Measurements from ENCODE around the gene MTUS2. TPM values are rescaled to one million over a fixed set of nuclear protein-coding genes. Genes with fewer than 3 reads are reported as not detected.

The MTUS2 gene
- total RNA-seq, 1 experiment from 2014 or later: 0.11 TPM

DNA sequence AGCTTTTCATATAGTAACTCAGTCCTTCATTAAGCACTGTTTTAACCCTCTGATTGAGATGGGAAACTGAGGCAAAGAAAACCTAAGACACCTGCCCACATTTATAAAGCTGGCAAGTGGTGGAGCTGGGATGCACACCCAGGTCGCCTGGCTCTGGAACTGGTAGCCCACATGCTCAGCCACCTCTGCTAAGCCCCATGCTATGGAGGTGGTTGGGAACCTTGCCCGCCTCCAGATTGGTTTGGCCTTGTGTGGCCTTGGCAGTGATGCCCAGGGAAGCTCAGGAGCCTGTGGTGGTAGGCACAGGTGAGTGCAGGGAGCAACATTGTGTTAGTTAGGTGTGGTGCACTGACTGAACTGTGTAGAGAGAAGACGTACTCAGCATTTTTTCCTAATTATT lies 370.2 kb downstream of the MTUS2 start:
- Histone ChIP-seq H3K9me3 (ENCODE audit: low read depth, low read length, poor library complexity, severe bottlenecking) (no peaks in the 10 kb centered on the region), H3K36me3 (ENCODE audit: insufficient read depth, low read length, poor library complexity, severe bottlenecking) (no peaks in the 10 kb centered on the region), H3K4me1 (ENCODE audit: insufficient read depth, low read length, poor library complexity, severe bottlenecking) (no peaks in the 10 kb centered on the region), H3K4me3 (ENCODE audit: low read depth, low read length, poor library complexity, severe bottlenecking) (no peak overlapping the region), H3K27ac (ENCODE audit: low read depth, low read length, poor library complexity, severe bottlenecking) (no peak overlapping the region), H3K27me3 (replicated peaks; ENCODE audit: insufficient read depth, low read depth, low read length, poor library complexity) (no peaks in the 10 kb centered on the region)
- intact Hi-C loops (cut with micrococcal nuclease; ENCODE audit: unreplicated experiment): no loop called here
- BruUV-seq (replicated peaks): no TSS peak
- DNase-seq (ENCODE audit: low spot score): no peak
- ChIA-PET POLR2A (ENCODE audit: low non-redundant PET) (no interaction called here), CTCF (no interaction called here)
- no peak for TF ChIP-seq EZH2 (IDR thresholded peaks at IDR 0.05; ENCODE audit: borderline replicate concordance, low read depth, low read length, poor library complexity, severe bottlenecking)
- TF ChIP-seq, protein P1, sequence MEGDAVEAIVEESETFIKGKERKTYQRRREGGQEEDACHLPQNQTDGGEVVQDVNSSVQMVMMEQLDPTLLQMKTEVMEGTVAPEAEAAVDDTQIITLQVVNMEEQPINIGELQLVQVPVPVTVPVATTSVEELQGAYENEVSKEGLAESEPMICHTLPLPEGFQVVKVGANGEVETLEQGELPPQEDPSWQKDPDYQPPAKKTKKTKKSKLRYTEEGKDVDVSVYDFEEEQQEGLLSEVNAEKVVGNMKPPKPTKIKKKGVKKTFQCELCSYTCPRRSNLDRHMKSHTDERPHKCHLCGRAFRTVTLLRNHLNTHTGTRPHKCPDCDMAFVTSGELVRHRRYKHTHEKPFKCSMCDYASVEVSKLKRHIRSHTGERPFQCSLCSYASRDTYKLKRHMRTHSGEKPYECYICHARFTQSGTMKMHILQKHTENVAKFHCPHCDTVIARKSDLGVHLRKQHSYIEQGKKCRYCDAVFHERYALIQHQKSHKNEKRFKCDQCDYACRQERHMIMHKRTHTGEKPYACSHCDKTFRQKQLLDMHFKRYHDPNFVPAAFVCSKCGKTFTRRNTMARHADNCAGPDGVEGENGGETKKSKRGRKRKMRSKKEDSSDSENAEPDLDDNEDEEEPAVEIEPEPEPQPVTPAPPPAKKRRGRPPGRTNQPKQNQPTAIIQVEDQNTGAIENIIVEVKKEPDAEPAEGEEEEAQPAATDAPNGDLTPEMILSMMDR (conservative IDR thresholded peaks at IDR 0.05; ENCODE audit: low read depth, low read length): no peak

DNA sequence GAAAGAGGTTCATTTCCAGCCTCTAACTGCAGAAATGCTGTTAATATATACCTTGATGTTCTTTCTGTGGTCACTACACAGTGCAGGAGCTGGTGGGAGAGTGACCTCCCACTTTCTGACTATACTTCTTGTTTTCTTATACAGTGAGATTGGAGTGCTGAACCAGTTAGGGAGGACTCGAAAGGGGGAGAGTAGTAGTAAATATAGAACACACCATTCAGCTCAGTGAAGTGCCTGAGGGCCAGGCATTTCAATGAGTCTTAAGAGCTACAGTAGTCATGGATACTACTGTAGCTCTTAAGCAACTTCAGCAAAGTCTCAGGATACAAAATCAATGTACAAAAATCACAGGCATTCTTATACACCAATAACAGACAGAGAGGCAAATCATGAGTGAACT lies 372.9 kb downstream of the MTUS2 start:
- no TSS peak for BruUV-seq (replicated peaks)
- Histone ChIP-seq H3K4me3 (ENCODE audit: low read depth, low read length, poor library complexity, severe bottlenecking) (no peak overlapping the region), H3K27ac (ENCODE audit: low read depth, low read length, poor library complexity, severe bottlenecking) (no peak overlapping the region), H3K27me3 (replicated peaks; ENCODE audit: insufficient read depth, low read depth, low read length, poor library complexity) (no peaks in the 10 kb centered on the region), H3K4me1 (ENCODE audit: insufficient read depth, low read length, poor library complexity, severe bottlenecking) (no peaks in the 10 kb centered on the region), H3K9me3 (ENCODE audit: low read depth, low read length, poor library complexity, severe bottlenecking) (no peaks in the 10 kb centered on the region), H3K36me3 (ENCODE audit: insufficient read depth, low read length, poor library complexity, severe bottlenecking) (no peaks in the 10 kb centered on the region)
- intact Hi-C loops (cut with micrococcal nuclease; ENCODE audit: unreplicated experiment): no loop called here
- CTCF ChIA-PET: no interaction called here
- POLR2A ChIA-PET (ENCODE audit: low non-redundant PET): no interaction called here
- no peak for DNase-seq (ENCODE audit: low spot score)
- TF ChIP-seq, protein P1 (conservative IDR thresholded peaks at IDR 0.05; ENCODE audit: low read depth, low read length): no peak

DNA sequence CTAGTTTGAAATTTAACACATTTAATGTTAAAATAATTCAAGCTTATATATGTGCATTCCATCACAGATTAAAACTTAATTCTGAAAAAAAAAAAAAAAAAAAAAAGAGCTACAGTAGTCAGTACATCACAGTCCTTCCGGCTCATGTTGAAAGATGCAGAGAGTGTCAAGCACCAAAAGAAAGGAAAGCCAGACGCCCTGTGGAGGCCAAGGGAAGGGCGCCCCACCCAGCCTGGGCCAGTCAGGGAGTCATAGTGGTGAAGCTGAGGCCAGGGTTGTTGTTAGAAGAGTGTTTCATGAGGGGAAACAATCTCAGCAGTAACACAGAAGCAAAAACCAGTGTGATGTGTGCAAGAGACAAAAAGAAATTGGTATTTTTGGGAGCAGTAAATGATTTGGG lies 375.3 kb downstream of the MTUS2 start:
- ChIA-PET POLR2A (ENCODE audit: low non-redundant PET) (no interaction called here), CTCF (no interaction called here)
- Histone ChIP-seq H3K27ac (ENCODE audit: low read depth, low read length, poor library complexity, severe bottlenecking) (no peak overlapping the region), H3K27me3 (replicated peaks; ENCODE audit: insufficient read depth, low read depth, low read length, poor library complexity) (no peaks in the 10 kb centered on the region), H3K4me3 (ENCODE audit: low read depth, low read length, poor library complexity, severe bottlenecking) (no peak overlapping the region), H3K4me1 (ENCODE audit: insufficient read depth, low read length, poor library complexity, severe bottlenecking) (no peaks in the 10 kb centered on the region), H3K9me3 (ENCODE audit: low read depth, low read length, poor library complexity, severe bottlenecking) (no peaks in the 10 kb centered on the region), H3K36me3 (ENCODE audit: insufficient read depth, low read length, poor library complexity, severe bottlenecking) (no peaks in the 10 kb centered on the region)
- intact Hi-C loops (cut with micrococcal nuclease; ENCODE audit: unreplicated experiment): no loop called here
- TF ChIP-seq EZH2 (IDR thresholded peaks at IDR 0.05; ENCODE audit: borderline replicate concordance, low read depth, low read length, poor library complexity, severe bottlenecking): no peak
- TF ChIP-seq, protein P1 (conservative IDR thresholded peaks at IDR 0.05; ENCODE audit: low read depth, low read length): no peak
- no TSS peak for BruUV-seq (replicated peaks)
- DNase-seq (ENCODE audit: low spot score): no peak
